ENCODE measurements around the gene BPGM.

Gene BPGM

GRCh38 chr7:134657526-134657925 lies 10.9 kb downstream of the BPGM start:
- no peaks in the 10 kb centered on the region for H3K9me3 ChIP-seq (ENCODE audit: insufficient read depth, low read length, severe bottlenecking)
- no peaks in the 10 kb centered on the region for H3K4me1 ChIP-seq (ENCODE audit: insufficient read depth, low read length)
- no peak for TF ChIP-seq EZH2 (IDR thresholded peaks at IDR 0.05; ENCODE audit: borderline replicate concordance, low read depth, low read length, severe bottlenecking)
- no peak for TF ChIP-seq CTCF (IDR thresholded peaks at IDR 0.05; ENCODE audit: borderline replicate concordance, extremely low read depth, low read length, poor library complexity, severe bottlenecking)
- H4K20me1 ChIP-seq (ENCODE audit: insufficient read depth, low read length) = no peaks in the 10 kb centered on the region
- no peak overlapping the region for H3K4me2 ChIP-seq (ENCODE audit: insufficient read depth, low read length)
- H3K4me3 ChIP-seq (ENCODE audit: low read depth in 1 of 2, low read length in 2 of 2) = no peak overlapping the region
- ATAC-seq (ENCODE audit: insufficient read depth, low read depth) (no peak), DNase-seq (no peak)
- H3K79me2 ChIP-seq (ENCODE audit: insufficient read depth, low read length) = peaks cover 10% of the 10 kb centered on the region; the same call in 1 of the 2 replicates
- no peak overlapping the region for H3K27ac ChIP-seq (ENCODE audit: low read length)
- no peaks in the 10 kb centered on the region for H3K27me3 ChIP-seq (ENCODE audit: insufficient read depth, low read length, poor library complexity)
- H3K9ac ChIP-seq (ENCODE audit: low read depth, low read length) = no peak overlapping the region
- H3K36me3 ChIP-seq (ENCODE audit: insufficient read depth, low read length) = peaks cover 9% of the 10 kb centered on the region; the same call in 1 of the 2 replicates
- H2AFZ ChIP-seq (ENCODE audit: low read depth, low read length) = no peak overlapping the region

- Histone ChIP-seq H3K27ac (ENCODE audit: low read length) (no peak overlapping the region), H4K20me1 (ENCODE audit: insufficient read depth, low read length) (no peaks in the 10 kb centered on the region), H3K9ac (ENCODE audit: low read depth, low read length) (no peak overlapping the region), H3K36me3 (ENCODE audit: insufficient read depth, low read length) (peaks cover 12% of the 10 kb centered on the region; the same call in 1 of the 2 replicates), H3K4me1 (ENCODE audit: insufficient read depth, low read length) (no peaks in the 10 kb centered on the region), H3K4me3 (ENCODE audit: low read depth in 1 of 2, low read length in 2 of 2) (no peak overlapping the region), H2AFZ (ENCODE audit: low read depth, low read length) (no peak overlapping the region), H3K27me3 (ENCODE audit: insufficient read depth, low read length, poor library complexity) (no peaks in the 10 kb centered on the region), H3K9me3 (ENCODE audit: insufficient read depth, low read length, severe bottlenecking) (no peaks in the 10 kb centered on the region), H3K4me2 (ENCODE audit: insufficient read depth, low read length) (no peak overlapping the region), H3K79me2 (ENCODE audit: insufficient read depth, low read length) (no peaks in the 10 kb centered on the region; the same call in 1 of the 2 replicates)
- DNase-seq (no peak), ATAC-seq (ENCODE audit: insufficient read depth, low read depth) (no peak)
- TF ChIP-seq EZH2 (IDR thresholded peaks at IDR 0.05; ENCODE audit: borderline replicate concordance, low read depth, low read length, severe bottlenecking) (no peak), CTCF (IDR thresholded peaks at IDR 0.05; ENCODE audit: borderline replicate concordance, extremely low read depth, low read length, poor library complexity, severe bottlenecking) (no peak)
Observed at GRCh38 chr7:134660242-134660785, 13.7 kb downstream of the BPGM start.

GRCh38 chr7:134660961-134661376 lies 14.3 kb downstream of the BPGM start:
- H3K27ac ChIP-seq (ENCODE audit: low read length) = no peak overlapping the region
- no peak for ATAC-seq (ENCODE audit: insufficient read depth, low read depth)

More at GRCh38 chr7:134660961-134661376, 14.3 kb downstream of the BPGM start:
- no peak overlapping the region for H2AFZ ChIP-seq (ENCODE audit: low read depth, low read length)
- no peaks in the 10 kb centered on the region for H3K4me1 ChIP-seq (ENCODE audit: insufficient read depth, low read length)
- no peaks in the 10 kb centered on the region for H3K9me3 ChIP-seq (ENCODE audit: insufficient read depth, low read length, severe bottlenecking)
- TF ChIP-seq EZH2 (IDR thresholded peaks at IDR 0.05; ENCODE audit: borderline replicate concordance, low read depth, low read length, severe bottlenecking) (no peak), CTCF (IDR thresholded peaks at IDR 0.05; ENCODE audit: borderline replicate concordance, extremely low read depth, low read length, poor library complexity, severe bottlenecking) (no peak)
- no peak overlapping the region for H3K4me2 ChIP-seq (ENCODE audit: insufficient read depth, low read length)
- H3K4me3 ChIP-seq (ENCODE audit: low read depth in 1 of 2, low read length in 2 of 2) = no peak overlapping the region
- no peaks in the 10 kb centered on the region for H4K20me1 ChIP-seq (ENCODE audit: insufficient read depth, low read length)
- H3K9ac ChIP-seq (ENCODE audit: low read depth, low read length) = no peak overlapping the region
- no peaks in the 10 kb centered on the region for H3K79me2 ChIP-seq (ENCODE audit: insufficient read depth, low read length)
- no peaks in the 10 kb centered on the region for H3K27me3 ChIP-seq (ENCODE audit: insufficient read depth, low read length, poor library complexity)
- peaks cover 12% of the 10 kb centered on the region; the same call in 1 of the 2 replicates for H3K36me3 ChIP-seq (ENCODE audit: insufficient read depth, low read length)
- no peak for DNase-seq
